ENCODE data around the gene MPPED1.

The MPPED1 gene

GRCh38 chr22:43393132-43393843 lies 18.5 kb upstream of the MPPED1 start:
- peak; percentile 93 for DNase-seq

- peak; percentile 33 for DNase-seq
These were observed 17.9 kb upstream of the MPPED1 start for GRCh38 chr22:43393844-43394474.

- DNase-seq, result no peak
These were observed 16.6 kb upstream of the MPPED1 start for GRCh38 chr22:43395086-43395695.

GRCh38 chr22:43396321-43396933 lies 15.4 kb upstream of the MPPED1 start:
- peak; percentile 75 for DNase-seq

GRCh38 chr22:43396934-43397457 lies 14.8 kb upstream of the MPPED1 start:
- DNase-seq, result peak; percentile 96

GRCh38 chr22:43397766-43398165 lies 14.0 kb upstream of the MPPED1 start:
- no peak for DNase-seq

DNA sequence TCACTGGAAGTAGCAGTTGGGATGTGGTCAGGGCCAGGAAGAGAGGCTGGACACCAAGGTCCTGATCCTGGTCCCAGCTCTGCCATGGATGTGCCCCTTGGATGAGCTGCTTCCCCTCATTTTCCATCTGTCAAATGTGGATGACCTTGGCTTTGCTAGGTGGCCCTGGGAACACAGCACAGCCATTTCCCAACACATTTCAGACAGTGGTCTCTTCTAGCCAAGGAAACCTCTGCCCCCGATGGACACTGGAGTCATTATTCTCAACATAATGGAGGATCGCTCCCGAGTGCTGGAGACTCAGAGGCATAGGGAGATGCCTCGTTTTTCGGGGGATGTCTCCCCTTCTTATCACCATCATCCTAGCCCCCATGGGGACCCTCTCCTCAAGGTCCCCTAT lies 13.6 kb upstream of the MPPED1 start:
- DNase-seq, result no peak

DNA sequence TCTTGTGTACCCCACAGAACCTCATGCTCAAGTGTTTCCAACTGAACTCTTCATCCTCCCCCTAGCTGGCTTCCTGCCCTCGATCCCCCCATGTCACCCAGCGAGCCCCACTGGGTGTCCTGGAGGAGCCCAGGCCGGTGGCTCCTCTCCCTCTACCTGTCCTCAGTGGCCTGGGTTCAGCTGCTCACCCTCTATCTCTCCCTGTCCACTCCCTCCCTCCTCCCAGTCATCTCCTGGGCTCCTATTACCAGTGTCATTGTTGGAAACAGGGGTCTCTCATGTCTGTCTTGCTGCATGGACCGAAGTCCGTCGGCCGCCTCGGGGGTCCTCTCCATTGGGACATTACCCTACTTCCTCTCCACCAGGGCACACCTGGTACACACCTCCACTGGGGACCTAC lies 12.9 kb upstream of the MPPED1 start:
- DNase-seq, result no peak

DNA sequence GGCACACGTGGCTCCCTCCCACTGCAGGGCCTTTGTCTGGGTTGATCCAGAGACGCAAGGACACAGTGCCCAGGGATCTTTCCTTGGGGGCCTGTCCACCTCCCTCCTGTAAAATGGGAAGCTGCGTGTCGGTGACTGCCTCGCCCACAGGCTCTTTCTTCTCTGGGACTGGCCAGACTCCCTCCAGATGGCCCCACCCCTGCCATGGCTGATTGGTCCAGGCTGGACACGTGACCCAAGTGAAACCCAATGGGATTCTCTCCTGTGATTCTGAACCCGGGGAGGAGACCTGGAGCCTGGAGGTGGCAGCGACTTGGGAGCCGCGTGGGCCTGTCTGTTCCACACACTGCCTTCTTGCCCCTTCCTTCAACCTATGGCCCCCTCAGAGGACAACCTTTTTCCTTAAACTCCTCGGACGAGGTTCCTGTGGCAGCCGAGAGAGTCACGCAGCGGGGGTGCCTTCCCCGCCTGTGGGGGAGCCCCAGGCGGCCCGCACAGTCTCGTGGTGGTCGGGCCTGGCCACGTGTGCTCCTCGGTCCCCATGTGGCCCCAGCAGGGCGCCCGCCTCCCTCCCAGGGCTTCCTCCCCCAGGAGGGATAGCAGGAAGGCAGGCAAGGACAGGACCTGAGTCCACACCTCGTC lies 12.4 kb upstream of the MPPED1 start:
- DNase-seq, result peak; percentile 33

DNA sequence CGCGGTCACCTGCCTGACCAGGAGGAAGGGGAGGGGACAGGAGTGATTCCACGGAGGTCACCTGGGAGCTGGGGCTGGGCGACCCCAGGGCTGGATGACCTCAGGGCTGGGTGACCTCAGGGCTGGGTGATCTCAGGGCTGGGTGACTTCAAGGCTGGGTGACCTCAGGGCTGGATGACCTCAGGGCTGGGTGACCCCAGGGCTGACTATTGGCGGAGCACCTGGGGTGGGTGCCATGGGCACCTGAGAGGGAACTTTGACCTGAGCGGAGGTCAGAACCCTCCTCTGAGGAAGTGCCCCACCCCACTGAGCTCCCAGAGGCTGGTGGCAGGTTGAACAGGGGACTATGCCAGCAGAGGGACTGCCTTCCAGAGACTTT lies 11.8 kb upstream of the MPPED1 start:
- DNase-seq, result no peak

GRCh38 chr22:43400449-43400848 lies 11.4 kb upstream of the MPPED1 start:
- no peak for DNase-seq

- DNase-seq, result no peak
These were observed 10.6 kb upstream of the MPPED1 start for GRCh38 chr22:43401233-43401632.

- no peak for DNase-seq
These were observed 10.2 kb upstream of the MPPED1 start for GRCh38 chr22:43401661-43402060.

DNA sequence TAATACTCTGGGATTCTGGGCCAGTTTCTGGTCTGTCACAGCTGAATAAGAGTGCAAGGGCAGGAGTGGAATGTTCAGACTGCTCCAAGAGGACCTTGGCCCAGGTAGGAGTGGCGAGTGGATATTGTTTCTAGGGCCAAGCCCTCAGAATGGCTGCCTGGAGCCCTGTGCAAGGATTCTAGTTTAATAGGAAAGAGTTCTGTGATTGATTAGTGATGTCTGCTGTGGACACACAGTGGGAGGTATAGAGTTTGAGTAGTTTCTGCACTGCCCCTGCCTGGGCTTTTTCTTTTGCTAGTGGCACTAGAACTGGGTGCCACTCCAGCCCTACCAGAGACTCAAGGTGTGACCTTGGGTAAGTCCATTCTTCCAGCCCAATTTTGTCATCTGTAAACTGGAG lies 9.7 kb upstream of the MPPED1 start:
- DNase-seq, result peak; percentile 25

GRCh38 chr22:43404673-43405385 lies 7.0 kb upstream of the MPPED1 start:
- DNase-seq, result peak; percentile 94

DNA sequence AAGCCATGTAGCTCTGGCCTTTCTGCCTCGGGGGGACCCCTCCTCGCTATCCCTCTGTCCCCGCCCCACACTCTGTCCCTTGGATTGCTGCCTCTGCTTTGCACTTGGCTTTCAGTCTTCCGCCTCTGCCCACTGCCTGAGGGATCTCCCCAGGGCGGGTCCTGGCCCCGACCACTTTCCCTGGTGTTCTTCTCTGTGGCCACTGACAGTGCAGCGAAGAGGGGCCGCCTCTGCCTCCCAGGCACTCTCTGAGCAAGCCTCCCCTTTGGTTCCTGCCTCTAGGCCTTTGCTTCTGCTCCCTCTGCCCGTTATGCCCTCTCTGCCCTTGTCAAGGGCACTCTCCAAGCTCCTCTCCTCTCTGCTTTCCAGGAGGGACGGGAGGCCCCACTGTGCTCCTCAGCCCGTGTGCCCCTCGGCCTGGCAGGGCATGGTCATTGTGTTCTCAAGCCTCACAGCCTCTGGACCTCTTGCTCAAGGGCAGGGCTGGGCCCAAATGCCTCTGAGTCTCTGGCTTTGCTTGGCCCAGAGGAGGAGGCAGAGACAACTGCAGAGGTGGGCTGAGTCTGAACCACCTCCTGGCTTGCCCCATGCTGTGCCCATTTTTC lies 5.5 kb upstream of the MPPED1 start:
- DNase-seq, result no peak

GRCh38 chr22:43407591-43407990 lies 4.2 kb upstream of the MPPED1 start:
- DNase-seq, result peak; percentile 59

GRCh38 chr22:43408009-43408408 lies 3.8 kb upstream of the MPPED1 start:
- DNase-seq, result no peak

- DNase-seq, result no peak
These were observed 2.8 kb upstream of the MPPED1 start for GRCh38 chr22:43409046-43409445.

DNA sequence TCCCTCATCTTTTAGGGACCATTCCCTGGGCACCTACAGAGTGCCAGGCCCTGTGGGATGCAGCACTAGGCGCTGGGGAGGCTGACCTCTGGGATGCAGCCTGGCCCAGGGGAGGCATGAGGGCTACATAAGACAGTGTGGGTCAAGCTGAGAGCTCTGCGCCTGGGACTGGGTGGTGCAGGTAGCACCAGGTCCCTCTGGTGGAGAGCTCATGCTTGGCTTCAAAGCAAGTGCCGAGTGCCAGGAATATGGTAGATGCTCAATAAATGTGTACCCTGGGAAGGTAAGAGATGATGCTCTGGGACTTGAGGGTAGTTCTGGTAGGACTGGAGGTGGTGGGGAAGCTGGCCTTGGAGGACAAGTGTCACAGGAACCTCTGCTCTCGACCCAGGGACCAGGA lies 2.0 kb upstream of the MPPED1 start:
- peak; percentile 47 for DNase-seq

- no peak for DNase-seq
These were observed 560 bp upstream of the MPPED1 start for GRCh38 chr22:43411040-43411868.
